Common myeloid progenitor, CD34-positive (primary cell): ENCODE data around the gene ZKSCAN1.
A peak's percentile ranks its signal among the peaks of the same experiment; 100 is the strongest.
"Not testable (repeated sequence)": the region's sequence is repeated elsewhere in the genome, so short reads cannot be mapped to it uniquely, and the experiment has no call there.

Experiments used
- CTCF ChIA-PET: fragments of 350-600 bp; sonication (Branson Sonifier 250); formaldehyde crosslinking; loops from one replicate; lab custom pipeline; 2021; ENCODE audit warnings: antibody characterized with exemption; lab: Charles Lee
- POLR2A ChIA-PET: fragments of 350-600 bp; sonication (Branson Sonifier 250); formaldehyde crosslinking; loops from one replicate; lab custom pipeline; 2021; ENCODE audit warnings: antibody characterized with exemption; lab: Charles Lee
- DNase-seq, 3 donors: peaks; one replicate each; pipeline versions ENCODE4 v3.0.0 to v3.0.0-alpha.2; 2013
- H3K27ac ChIP-seq, 2 experiments: 1 replicate in 1 of 2; 2 replicates in 1 of 2; pipeline ENCODE4 v1.7.0; 2013; ENCODE audit warnings: inconsistent platforms in 2 of 2, low read length in 2 of 2, mild to moderate bottlenecking in 2 of 2, low read depth in 1 of 2, moderate library complexity in 1 of 2; ENCODE audit not compliant: severe bottlenecking in 2 of 2, insufficient read depth in 1 of 2, poor library complexity in 1 of 2
- H3K27me3 ChIP-seq, 5 experiments: replicated peaks in 2 of 5; 1 replicate in 3 of 5; 2 replicates in 2 of 5; pipeline versions ENCODE4 v1.6.1 to v1.7.0; 2013; ENCODE audit warnings: low read length in 4 of 5, mild to moderate bottlenecking in 2 of 5, moderate library complexity in 2 of 5, inconsistent platforms in 1 of 5; ENCODE audit not compliant: insufficient read depth in 5 of 5, control insufficient read depth in 4 of 5
- H3K36me3 ChIP-seq, 4 experiments: 1 replicate in 2 of 4; 2 replicates in 2 of 4; pipeline versions ENCODE4 v1.6.1 to v1.7.0; 2013; ENCODE audit warnings: low read length in 3 of 4, control low read depth in 1 of 4, mild to moderate bottlenecking in 1 of 4; ENCODE audit not compliant: control insufficient read depth in 4 of 4, insufficient read depth in 4 of 4
- H3K4me1 ChIP-seq, 4 experiments: 1 replicate in 3 of 4; 2 replicates in 1 of 4; pipeline versions ENCODE4 v1.6.1 to v1.7.1; 2013; ENCODE audit warnings: low read length in 3 of 4, mild to moderate bottlenecking in 3 of 4, control low read depth in 1 of 4, inconsistent platforms in 1 of 4, moderate library complexity in 1 of 4; ENCODE audit not compliant: control insufficient read depth in 4 of 4, insufficient read depth in 4 of 4; ENCODE audit errors: control extremely low read depth in 1 of 4
- H3K4me3 ChIP-seq, 7 experiments: 1 replicate in 4 of 7; 2 replicates in 3 of 7; pipeline versions ENCODE4 v1.5.1 to v1.7.0; 2013; ENCODE audit warnings: mild to moderate bottlenecking in 7 of 7, low read length in 6 of 7, moderate library complexity in 6 of 7, inconsistent platforms in 2 of 7, low read depth in 2 of 7, control low read depth in 1 of 7; ENCODE audit not compliant: insufficient read depth in 4 of 7, control insufficient read depth in 1 of 7; ENCODE audit errors: extremely low read depth in 1 of 7
- H3K9me3 ChIP-seq, 5 experiments: 1 replicate in 4 of 5; 2 replicates in 1 of 5; pipeline versions ENCODE4 v1.6.1 to v1.7.1; 2013; ENCODE audit warnings: low read length in 4 of 5, mild to moderate bottlenecking in 2 of 5, inconsistent platforms in 1 of 5, low read depth in 1 of 5, moderate library complexity in 1 of 5; ENCODE audit not compliant: control insufficient read depth in 4 of 5, insufficient read depth in 2 of 5; ENCODE audit errors: control extremely low read depth in 1 of 5
- WGBS: methylation state at CpG from one replicate; pipeline ENCODE4 v1.1.5; 2013; ENCODE audit not compliant: insufficient coverage; 5-methylcytosine and 5-hydroxymethylcytosine counted together

ZKSCAN1 gene

GRCh38 chr7:99997545-99998137 lies 17.8 kb upstream of the ZKSCAN1 start:
- 8% methylated on average over 13 of the region's 35 CpGs for WGBS

GRCh38 chr7:100000239-100000638 lies 15.2 kb upstream of the ZKSCAN1 start:
- Histone ChIP-seq H3K4me3 (no peak overlapping the region), H3K4me1 (peaks cover 3 to 36% (median 30%) of the 10 kb centered on the region in 4 experiments), H3K27me3 (no peaks in the 10 kb centered on the region), H3K36me3 (no peaks in the 10 kb centered on the region), H3K9me3 (no peaks in the 10 kb centered on the region), H3K27ac (no peak overlapping the region)
- CTCF ChIA-PET, result interaction anchor here (1.0 to 1.2 kb wide), 3 partner anchors 10 to 44 kb away, joined by 3 to 5 read pairs (median 3); no protein-coding TSS in a partner anchor
- WGBS, result 97% methylated on average over 13 of the region's 13 CpGs
- DNase-seq, result no peak
- POLR2A ChIA-PET, result no interaction called here

More at GRCh38 chr7:99997545-99998137, 17.8 kb upstream of the ZKSCAN1 start:
- peak; percentile 82 to 93 (median 92) for DNase-seq
- ChIA-PET POLR2A (interaction anchor here (0.5 to 1.3 kb wide), 4 partner anchors 17 to 168 kb away, joined by 3 to 5 read pairs (median 4); partner anchors contain the start of gene ZKSCAN1), CTCF (interaction anchor here (0.8 to 14.2 kb wide), 7 partner anchors 10 to 80 kb away, joined by 3 to 258 read pairs (median 4); partner anchors contain the start of genes TRIM4, ZKSCAN1 and ZSCAN21)
- Histone ChIP-seq H3K27me3 (no peaks in the 10 kb centered on the region), H3K9me3 (no peaks in the 10 kb centered on the region), H3K4me1 (peaks cover 0 to 27% (median 13%) of the 10 kb centered on the region in 4 experiments), H3K36me3 (no peaks in the 10 kb centered on the region), H3K4me3 (peak overlapping the region; percentile 39 to 80 (median 66)), H3K27ac (peak overlapping the region; percentile 68 to 82)

DNA sequence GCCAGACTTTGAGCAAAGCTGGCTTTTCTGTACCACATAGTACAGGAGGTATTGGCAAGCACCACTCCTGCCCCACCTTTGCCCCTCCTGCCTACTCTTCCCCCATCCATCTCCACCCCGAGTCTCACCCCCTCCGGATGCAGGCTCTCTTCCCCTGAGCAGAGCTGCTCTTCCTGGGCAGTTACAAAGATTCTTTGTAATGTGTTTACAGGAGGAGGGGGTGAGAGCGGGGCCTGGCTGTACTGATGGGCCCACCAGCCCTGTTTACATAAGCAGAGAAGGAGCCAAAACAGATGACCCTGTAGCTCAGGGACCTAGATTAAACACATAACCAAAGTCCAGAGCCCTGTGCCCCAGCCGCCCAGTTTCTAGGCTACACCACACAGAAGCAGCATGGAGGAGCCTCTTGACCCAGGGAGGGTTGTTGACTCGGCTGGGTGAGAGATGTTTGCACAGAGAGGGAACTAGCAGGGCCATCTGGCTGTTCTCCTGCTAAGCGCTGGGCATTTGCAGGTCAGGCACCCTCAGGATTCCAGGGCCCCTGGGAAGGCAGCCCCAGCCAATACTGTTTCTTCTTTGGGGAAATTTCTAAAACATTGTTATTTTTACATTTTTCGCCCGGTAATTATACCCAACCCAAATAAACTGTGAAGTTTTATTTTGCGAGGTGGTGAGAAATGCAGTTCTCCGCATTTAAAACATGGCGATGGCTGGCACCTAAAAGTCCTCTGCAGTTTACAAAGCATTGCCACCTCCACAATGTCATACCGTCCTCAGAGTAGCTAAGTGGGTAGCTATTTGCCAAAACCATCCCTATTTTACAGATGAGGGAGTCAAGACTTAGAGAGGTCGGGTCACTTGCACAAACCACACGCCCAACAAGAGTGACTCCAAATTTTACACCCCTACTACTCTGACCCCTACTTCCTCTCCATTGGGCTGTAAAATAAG lies 11.4 kb upstream of the ZKSCAN1 start:
- ChIA-PET CTCF (interaction anchor here (0.6 to 2.5 kb wide), 8 partner anchors 8 to 149 kb away, joined by 3 to 9 read pairs (median 5); no protein-coding TSS in a partner anchor), POLR2A (interaction anchor here (0.7 to 1.8 kb wide), 4 partner anchors 9 to 1231 kb away, joined by 4 to 14 read pairs (median 4); partner anchors contain the start of gene ZKSCAN1)
- Histone ChIP-seq H3K9me3 (no peaks in the 10 kb centered on the region), H3K27me3 (no peaks in the 10 kb centered on the region), H3K4me3 (peak overlapping the region in 3 of 7 experiments; percentile 17 to 38 (median 29)), H3K27ac (peak overlapping the region; percentile 59 to 78), H3K4me1 (peaks cover 3 to 24% (median 18%) of the 10 kb centered on the region in 4 experiments), H3K36me3 (no peaks in the 10 kb centered on the region)
- peak in 2 of 3 donors; percentile 65 to 78 for DNase-seq
- WGBS, result 83% methylated on average over 1 of the region's 14 CpGs

- H3K4me3 ChIP-seq, result no peak overlapping the region
- peak in 2 of 3 donors; percentile 34 to 35 for DNase-seq
- POLR2A ChIA-PET, result no interaction called here
- WGBS, result 92% methylated on average over 3 of the region's 3 CpGs
- H3K36me3 ChIP-seq, result no peaks in the 10 kb centered on the region
- H3K27me3 ChIP-seq, result no peaks in the 10 kb centered on the region
- H3K4me1 ChIP-seq, result peaks cover 3 to 30% (median 20%) of the 10 kb centered on the region in 4 experiments
- no peaks in the 10 kb centered on the region for H3K9me3 ChIP-seq
- CTCF ChIA-PET, result interaction anchor here (0.8 to 1.7 kb wide), 5 partner anchors 12 to 44 kb away, joined by 3 to 7 read pairs (median 3); no protein-coding TSS in a partner anchor
- no peak overlapping the region for H3K27ac ChIP-seq
Observed at GRCh38 chr7:100007887-100008286, 7.5 kb upstream of the ZKSCAN1 start.

GRCh38 chr7:100008525-100008924 lies 6.9 kb upstream of the ZKSCAN1 start:
- WGBS, result 94% methylated on average over 10 of the region's 10 CpGs
- ChIA-PET POLR2A (no interaction called here), CTCF (interaction anchor here (1.1 to 1.7 kb wide), 4 partner anchors 12 to 16 kb away, joined by 3 to 7 read pairs (median 4); no protein-coding TSS in a partner anchor)
- no peaks in the 10 kb centered on the region for H3K27me3 ChIP-seq
- H3K4me1 ChIP-seq, result peaks cover 3 to 29% (median 16%) of the 10 kb centered on the region in 4 experiments
- H3K27ac ChIP-seq, result no peak overlapping the region
- no peaks in the 10 kb centered on the region for H3K9me3 ChIP-seq
- H3K4me3 ChIP-seq, result no peak overlapping the region
- H3K36me3 ChIP-seq, result no peaks in the 10 kb centered on the region
- no peak for DNase-seq

DNA sequence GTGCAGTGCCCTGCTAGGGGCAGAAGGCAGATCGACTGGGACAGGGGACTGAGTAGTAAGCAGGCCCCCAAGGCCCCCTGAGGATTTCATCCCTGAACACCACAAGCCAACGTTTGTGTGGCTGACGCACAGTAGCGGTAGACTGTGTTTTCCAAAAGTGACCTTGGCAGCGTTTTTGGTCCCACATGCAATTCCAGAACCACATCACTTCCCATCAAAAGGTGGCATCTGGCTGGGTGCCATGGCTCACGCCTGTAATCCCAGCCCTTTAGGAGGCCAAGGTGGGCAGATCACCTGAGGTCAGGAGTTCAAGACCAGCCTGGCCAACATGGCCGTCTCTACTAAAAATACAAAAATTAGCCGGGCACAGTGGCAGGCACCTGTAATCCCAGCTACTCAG lies 5.4 kb upstream of the ZKSCAN1 start:
- H3K4me3 ChIP-seq, POLR2A ChIA-PET, H3K36me3 ChIP-seq, H3K27ac ChIP-seq, DNase-seq, H3K27me3 ChIP-seq, CTCF ChIA-PET, H3K9me3 ChIP-seq: not testable (repeated sequence)
- H3K4me1 ChIP-seq, result peaks cover 0 to 21% (median 5%) of the 10 kb centered on the region in 4 experiments
- WGBS, result 91% methylated on average over 8 of the region's 8 CpGs
